GM21381 (cell line): ENCODE data around the gene PRRX2.

ENCODE experiments used
- ATAC-seq: cut with Tn5 transposase; IDR thresholded peaks from one replicate; pipeline ENCODE4 v1.9.1; 2021; ENCODE audit warnings: mild to moderate bottlenecking, moderate library complexity; ENCODE audit not compliant: unreplicated experiment

PRRX2 gene

GRCh38 chr9:129676975-129677374 lies 11.5 kb downstream of the PRRX2 start:
- ATAC-seq = no peak

GRCh38 chr9:129677456-129677855 lies 12.0 kb downstream of the PRRX2 start:
- no peak for ATAC-seq

GRCh38 chr9:129678844-129679243 lies 13.4 kb downstream of the PRRX2 start:
- ATAC-seq = no peak

GRCh38 chr9:129679537-129679936 lies 14.1 kb downstream of the PRRX2 start:
- ATAC-seq = no peak

GRCh38 chr9:129681924-129682323 lies 16.5 kb downstream of the PRRX2 start:
- ATAC-seq = no peak

- no peak for ATAC-seq
These were observed 16.9 kb downstream of the PRRX2 start for GRCh38 chr9:129682381-129682780.

GRCh38 chr9:129685220-129685932 lies 19.9 kb downstream of the PRRX2 start:
- ATAC-seq = no peak

- ATAC-seq = no peak
These were observed 20.4 kb downstream of the PRRX2 start for GRCh38 chr9:129685933-129686259.

GRCh38 chr9:129686736-129687135 lies 21.3 kb downstream of the PRRX2 start:
- no peak for ATAC-seq

GRCh38 chr9:129687391-129687790 lies 21.9 kb downstream of the PRRX2 start:
- no peak for ATAC-seq

- no peak for ATAC-seq
These were observed 23.0 kb downstream of the PRRX2 start for GRCh38 chr9:129688285-129689043.

- ATAC-seq = no peak
These were observed 27.1 kb downstream of the PRRX2 start for GRCh38 chr9:129692534-129692933.

GRCh38 chr9:129693741-129694140 lies 28.3 kb downstream of the PRRX2 start:
- no peak for ATAC-seq

- ATAC-seq = no peak
These were observed 28.8 kb downstream of the PRRX2 start for GRCh38 chr9:129694243-129694646.

GRCh38 chr9:129695870-129696269 lies 30.4 kb downstream of the PRRX2 start:
- no peak for ATAC-seq

GRCh38 chr9:129696944-129697655 lies 31.7 kb downstream of the PRRX2 start:
- no peak for ATAC-seq

GRCh38 chr9:129697656-129698253 lies 32.3 kb downstream of the PRRX2 start:
- ATAC-seq = no peak

GRCh38 chr9:129698254-129698757 lies 32.9 kb downstream of the PRRX2 start:
- no peak for ATAC-seq

GRCh38 chr9:129701054-129701453 lies 35.6 kb downstream of the PRRX2 start:
- no peak for ATAC-seq

GRCh38 chr9:129701549-129701948 lies 36.1 kb downstream of the PRRX2 start:
- no peak for ATAC-seq
